IMR-90 (cell line): ENCODE measurements around the gene MIEN1. TPM values are rescaled to one million over a fixed set of nuclear protein-coding genes. Genes with fewer than 3 reads are reported as not detected.

Experiments used
- ATAC-seq: fragments of 200-7000 bp; cut with Tn5 transposase; 2 replicates; pipeline ENCODE4 v1.9.1; 2020; ENCODE audit warnings: low read depth, mild to moderate bottlenecking, moderate library complexity
- BruUV-seq: library from RNA; stranded (reverse); fragments of 400-500 nt; replicated peaks from 2 replicates; lab custom pipeline; 2021; lab: Mats Ljungman, UMichigan
- CTCF ChIA-PET: fragments of 300-600 bp; formaldehyde crosslinking; extraction: SDS; loops from one replicate; lab custom pipeline; 2021; ENCODE audit warnings: antibody characterized with exemption; lab: Yijun Ruan, JAX
- POLR2A ChIA-PET: fragments of 300-600 bp; sonication (Branson Sonifier 250); formaldehyde crosslinking; loops from one replicate; lab custom pipeline; 2022; ENCODE audit warnings: antibody characterized with exemption; ENCODE audit not compliant: unreplicated experiment; lab: Charles Lee
- DNase-seq: peaks from one replicate; pipeline ENCODE4 v3.0.0; 2013
- H2AFZ ChIP-seq: replicated peaks from 2 replicates; pipeline ENCODE3; 2013; ENCODE audit warnings: low read length, mild to moderate bottlenecking; ENCODE audit not compliant: poor library complexity
- H2AK5ac ChIP-seq: 2 replicates; pipeline ENCODE4 v1.6.1; 2013; ENCODE audit warnings: low read depth, low read length, inconsistent platforms
- H2AK9ac ChIP-seq: replicated peaks from 2 replicates; pipeline ENCODE3; 2013; ENCODE audit warnings: mild to moderate bottlenecking, low read depth, low read length, moderate library complexity; ENCODE audit not compliant: poor library complexity
- H2BK120ac ChIP-seq: 2 replicates; pipeline ENCODE4 v1.6.1; 2013; ENCODE audit warnings: low read depth, low read length, inconsistent platforms
- H2BK15ac ChIP-seq: 3 replicates; pipeline ENCODE4 v1.6.1; 2013; ENCODE audit warnings: low read depth, low read length, inconsistent platforms
- H2BK20ac ChIP-seq: 2 replicates; pipeline ENCODE4 v1.6.1; 2013; ENCODE audit warnings: low read depth, mild to moderate bottlenecking, inconsistent platforms, low read length, moderate library complexity
- H2BK5ac ChIP-seq: 2 replicates; pipeline ENCODE4 v1.6.1; 2013; ENCODE audit warnings: mild to moderate bottlenecking, low read depth, low read length, inconsistent platforms; ENCODE audit not compliant: poor library complexity, severe bottlenecking
- H3K14ac ChIP-seq: replicated peaks from 2 replicates; pipeline ENCODE4 v1.6.1; 2013; ENCODE audit warnings: low read depth, low read length, inconsistent platforms
- H3K18ac ChIP-seq: 2 replicates; pipeline ENCODE4 v1.6.1; 2013; ENCODE audit warnings: low read depth, low read length, control low read depth
- H3K23ac ChIP-seq: 2 replicates; pipeline ENCODE4 v1.6.1; 2013; ENCODE audit warnings: low read depth, low read length, inconsistent platforms
- H3K27ac ChIP-seq: 2 replicates; pipeline ENCODE4 v1.5.1; 2013; ENCODE audit warnings: mild to moderate bottlenecking, control low read depth, low read length; ENCODE audit not compliant: insufficient read depth
- H3K27me3 ChIP-seq: 2 replicates; pipeline ENCODE4 v1.6.1; 2013; ENCODE audit warnings: low read length; ENCODE audit not compliant: control insufficient read depth, insufficient read depth
- H3K36me3 ChIP-seq: 2 replicates; pipeline ENCODE4 v1.6.1; 2013; ENCODE audit warnings: low read length, mixed read lengths; ENCODE audit not compliant: control insufficient read depth, insufficient read depth
- H3K4ac ChIP-seq: 2 replicates; pipeline ENCODE4 v1.6.1; 2013; ENCODE audit warnings: low read depth, low read length, inconsistent platforms
- H3K4me1 ChIP-seq: 2 replicates; pipeline ENCODE4 v1.6.1; 2013; ENCODE audit warnings: low read length, mixed read lengths; ENCODE audit not compliant: control insufficient read depth, insufficient read depth
- H3K4me2 ChIP-seq: 2 replicates; pipeline ENCODE4 v1.6.1; 2013; ENCODE audit warnings: low read depth, mild to moderate bottlenecking, control low read depth, low read length, moderate library complexity
- H3K4me3 ChIP-seq: 2 replicates; pipeline ENCODE4 v1.5.1; 2013; ENCODE audit warnings: low read depth, mild to moderate bottlenecking, control low read depth, low read length, moderate library complexity; ENCODE audit not compliant: insufficient read depth
- H3K56ac ChIP-seq: 2 replicates; pipeline ENCODE4 v1.6.1; 2013; ENCODE audit warnings: low read length, inconsistent platforms; ENCODE audit not compliant: insufficient read depth; ENCODE audit errors: extremely low read depth
- H3K79me1 ChIP-seq, 2 experiments: 2 replicates each; pipeline ENCODE4 v1.6.1; 2013; ENCODE audit warnings: low read length in 2 of 2, inconsistent platforms in 1 of 2, low read depth in 1 of 2
- H3K9ac ChIP-seq: 2 replicates; pipeline ENCODE4 v1.6.1; 2013; ENCODE audit warnings: low read depth, low read length, control low read depth
- H3K9me1 ChIP-seq: 2 replicates; pipeline ENCODE4 v1.6.1; 2013; ENCODE audit warnings: low read length, inconsistent platforms; ENCODE audit not compliant: insufficient read depth
- H3K9me3 ChIP-seq: 2 replicates; pipeline ENCODE4 v1.6.1; 2013; ENCODE audit warnings: low read length; ENCODE audit not compliant: control insufficient read depth, insufficient read depth
- H4K20me1 ChIP-seq: 2 replicates; pipeline ENCODE4 v1.6.1; 2013; ENCODE audit warnings: low read length, inconsistent platforms; ENCODE audit not compliant: insufficient read depth
- H4K5ac ChIP-seq: 2 replicates; pipeline ENCODE4 v1.6.1; 2013; ENCODE audit warnings: mild to moderate bottlenecking, low read depth, low read length, control low read depth
- H4K8ac ChIP-seq, 2 experiments: 2 replicates each; pipeline ENCODE4 v1.6.1; 2013; ENCODE audit warnings: low read depth in 2 of 2, low read length in 2 of 2, control low read depth in 1 of 2, inconsistent platforms in 1 of 2
- H4K91ac ChIP-seq: 2 replicates; pipeline ENCODE4 v1.6.1; 2013; ENCODE audit warnings: low read depth, low read length, inconsistent platforms; ENCODE audit not compliant: insufficient read depth
- BHLHE40 ChIP-seq: fragments of 150-350 bp; IDR thresholded peaks from 2 replicates; pipeline ENCODE4 v1.6.1; 2016; ENCODE audit warnings: mild to moderate bottlenecking, low read depth, low read length
- CEBPB ChIP-seq: IDR thresholded peaks from 2 replicates; pipeline ENCODE4 v1.6.1; 2012; ENCODE audit warnings: low read depth, low read length, improper control_type of control experiment
- CTCF ChIP-seq: conservative IDR thresholded peaks from 2 replicates; pipeline ENCODE4 v1.5.1; 2012; ENCODE audit warnings: mild to moderate bottlenecking, low read depth, low read length, improper control_type of control experiment
- ELK1 ChIP-seq: fragments of 150-350 bp; IDR thresholded peaks from 2 replicates; pipeline ENCODE4 v1.6.1; 2016; ENCODE audit warnings: low read depth, mild to moderate bottlenecking, low read length, moderate library complexity, borderline replicate concordance
- FOS ChIP-seq: fragments of 150-350 bp; IDR thresholded peaks from 2 replicates; pipeline ENCODE4 v1.6.1; 2016; ENCODE audit warnings: low read depth, low read length
- MAFK ChIP-seq: IDR thresholded peaks from 2 replicates; pipeline ENCODE4 v1.6.1; 2012; ENCODE audit warnings: low read depth, low read length, improper control_type of control experiment
- MAZ ChIP-seq: IDR thresholded peaks from 2 replicates; pipeline ENCODE4 v1.6.1; 2012; ENCODE audit warnings: low read depth, mild to moderate bottlenecking, low read length, improper control_type of control experiment, moderate library complexity, borderline replicate concordance
- MXI1 ChIP-seq: IDR thresholded peaks from 2 replicates; pipeline ENCODE4 v1.6.1; 2012; ENCODE audit warnings: low read depth, mild to moderate bottlenecking, low read length, moderate library complexity, borderline replicate concordance
- POLR2A ChIP-seq: IDR thresholded peaks from 2 replicates; pipeline ENCODE4 v1.6.1; 2012; ENCODE audit warnings: mild to moderate bottlenecking, low read depth, low read length
- RAD21 ChIP-seq: IDR thresholded peaks from 2 replicates; pipeline ENCODE4 v1.6.1; 2012; ENCODE audit warnings: low read length, improper control_type of control experiment
- RCOR1 ChIP-seq: IDR thresholded peaks from 2 replicates; pipeline ENCODE4 v1.6.1; 2012; ENCODE audit warnings: mild to moderate bottlenecking, low read length, improper control_type of control experiment; ENCODE audit not compliant: insufficient replicate concordance
- RFX5 ChIP-seq: IDR thresholded peaks from 2 replicates; pipeline ENCODE4 v1.8.0; 2012; ENCODE audit warnings: low read depth, mild to moderate bottlenecking, low read length, moderate library complexity
- SMC3 ChIP-seq: fragments of 150-350 bp; IDR thresholded peaks from 2 replicates; pipeline ENCODE4 v1.6.1; 2016; ENCODE audit warnings: low read depth, mild to moderate bottlenecking, antibody characterized with exemption, low read length, moderate library complexity
- USF2 ChIP-seq: fragments of 150-350 bp; IDR thresholded peaks from 2 replicates; pipeline ENCODE4 v1.6.1; 2017; ENCODE audit warnings: mild to moderate bottlenecking, antibody characterized with exemption, low read length, low read depth
- WGBS, 2 experiments: methylation state at CpG; one replicate each; pipeline versions ENCODE4 v1.1.5 to v1.1.7; 2013; ENCODE audit warnings: missing lambda C conversion rate in 2 of 2; ENCODE audit not compliant: insufficient read length in 1 of 2; ENCODE audit errors: extremely low coverage in 2 of 2; 5-methylcytosine and 5-hydroxymethylcytosine counted together
- dilution Hi-C: fragments of 300-500 bp; cut with HindIII; formaldehyde crosslinking; loops from one replicate; pipeline ENCODE4 v1.14.3; 2018; ENCODE audit warnings: low sequenced_read_pairs; ENCODE audit not compliant: unreplicated experiment
- in situ Hi-C: fragments of 300-500 bp; cut with MboI; formaldehyde crosslinking; loops from 3 replicates; pipeline ENCODE4 v1.14.3; 2019; ENCODE audit warnings: low sequenced_read_pairs, inconsistent platforms, mixed read lengths
- intact Hi-C: fragments of 100-400 bp; cut with micrococcal nuclease; formaldehyde crosslinking; loops from 2 replicates; pipeline ENCODE4 v1.10.0; 2022
- polyA plus RNA-seq, 3 experiments: library from polyadenylated mRNA; depleted of rRNA; stranded (reverse); fragments of >200 nt; gene quantifications; 2 replicates each; pipeline ENCODE4 v1.2.3, GENCODE V29; 2012; ENCODE audit warnings: low replicate concordance in 1 of 3
- total RNA-seq: library from RNA; depleted of rRNA; stranded (reverse); fragments of >200 nt; gene quantifications from 2 replicates; pipeline ENCODE4 v1.2.3, GENCODE V29; 2012

The MIEN1 gene
- total and polyA plus RNA-seq, 2 of the 4 experiments (the other 2 are of a cell fraction), result 20.3 to 75.6 TPM

- no peak overlapping the region for H3K4ac ChIP-seq
- H3K4me1 ChIP-seq, result peaks cover 16% of the 10 kb centered on the region; the same call in 1 of the 2 replicates
- H3K9ac ChIP-seq, result no peak overlapping the region
- no peak overlapping the region for H2BK15ac ChIP-seq
- no peak overlapping the region for H3K27ac ChIP-seq
- 14% methylated on average over 1 of the region's 10 CpGs; no CpG with 5 or more reads in 1 of the 2 experiments for WGBS, 2 experiments
- no peak for TF ChIP-seq CEBPB
- no peak for TF ChIP-seq MAZ
- TF ChIP-seq MAFK, result no peak
- no peak for TF ChIP-seq BHLHE40
- no peak for TF ChIP-seq POLR2A
- TF ChIP-seq ELK1, result no peak
- no peak for TF ChIP-seq RFX5
- TF ChIP-seq SMC3, result no peak
- TF ChIP-seq CTCF, result no peak
- no peak for TF ChIP-seq RCOR1
- TF ChIP-seq RAD21, result no peak
- no peak for TF ChIP-seq FOS
- TF ChIP-seq USF2, result no peak
- TF ChIP-seq MXI1, result no peak
- H3K4me2 ChIP-seq, result no peak overlapping the region
- no peak overlapping the region for H2AK5ac ChIP-seq
- CTCF ChIA-PET, result no interaction called here
- H3K36me3 ChIP-seq, result no peaks in the 10 kb centered on the region
- no peak overlapping the region for H4K8ac ChIP-seq
- no peak overlapping the region for H3K23ac ChIP-seq
- no peak overlapping the region for H3K4me3 ChIP-seq
- no peaks in the 10 kb centered on the region for H3K79me1 ChIP-seq
- H2AK9ac ChIP-seq, result no peak overlapping the region
- no TSS peak for BruUV-seq
- in situ Hi-C loops (no loop called here), intact Hi-C loops (no loop called here), dilution Hi-C loops (no loop called here)
- no peak overlapping the region for H4K5ac ChIP-seq
- POLR2A ChIA-PET, result no interaction called here
- ATAC-seq, result no peak
- no peak overlapping the region for H4K91ac ChIP-seq
- DNase-seq, result no peak
- H2AFZ ChIP-seq, result peak overlapping the region; percentile 32
- no peak overlapping the region for H2BK5ac ChIP-seq
- no peak overlapping the region for H2BK120ac ChIP-seq
- H3K9me1 ChIP-seq, result 0 out of 2 replicates have a peak, but pooled peaks cover 7% of the 10 kb centered on the region
- no peak overlapping the region for H3K18ac ChIP-seq
- no peaks in the 10 kb centered on the region for H3K9me3 ChIP-seq
- H4K20me1 ChIP-seq, result no peaks in the 10 kb centered on the region
- H3K14ac ChIP-seq, result no peak overlapping the region
- no peak overlapping the region for H3K56ac ChIP-seq
- H3K27me3 ChIP-seq, result peaks cover 28% of the 10 kb centered on the region
- H2BK20ac ChIP-seq, result no peak overlapping the region
These were observed 6.2 kb upstream of the MIEN1 start for GRCh38 chr17:39736319-39737165.
